Cardiac fibroblast (primary cell): ENCODE results near the gene BBOX1.

Experiments
- DNase-seq, 2 donors: peaks; one replicate each; pipeline versions ENCODE4 v3.0.0 to v3.0.0-alpha.2; 2010; ENCODE audit warnings: low read depth in 2 of 2
- H3K4me3 ChIP-seq, 2 donors: replicated peaks in 1 of 2; 1 replicate in 1 of 2; 2 replicates in 1 of 2; pipeline ENCODE4 v1.5.1; 2011; ENCODE audit warnings: low read depth in 2 of 2, low read length in 2 of 2, mild to moderate bottlenecking in 2 of 2, moderate library complexity in 1 of 2
- CTCF ChIP-seq: IDR thresholded peaks from one replicate; pipeline ENCODE4 v1.5.1; 2011; ENCODE audit warnings: low read depth, mild to moderate bottlenecking, low read length, inconsistent platforms

The BBOX1 gene

GRCh38 chr11:27158456-27159334, 118.1 kb downstream of the BBOX1 start:
- peak; percentile 82 for TF ChIP-seq CTCF
- DNase-seq: peak; percentile 88 to 93
- no peak overlapping the region for H3K4me3 ChIP-seq

DNA sequence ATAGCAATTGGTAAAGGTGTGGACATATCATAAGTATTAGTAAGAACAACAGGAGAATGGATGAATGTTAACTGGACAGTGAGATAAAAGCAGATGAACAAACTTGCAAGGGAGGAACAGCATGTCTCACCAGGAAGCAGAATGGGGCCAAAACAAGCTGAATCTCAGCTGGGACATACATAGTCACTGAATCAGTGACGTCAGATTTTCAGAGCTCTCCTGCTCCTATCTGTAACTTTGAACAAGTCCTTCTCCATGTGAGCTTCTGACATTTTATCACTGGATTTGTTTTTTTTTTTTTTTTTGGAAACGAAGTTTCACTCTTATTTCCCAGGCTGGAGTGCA, 118.7 kb downstream of the BBOX1 start:
- no peak overlapping the region for H3K4me3 ChIP-seq
- DNase-seq: peak; percentile 63 to 96
- no peak for TF ChIP-seq CTCF

DNA sequence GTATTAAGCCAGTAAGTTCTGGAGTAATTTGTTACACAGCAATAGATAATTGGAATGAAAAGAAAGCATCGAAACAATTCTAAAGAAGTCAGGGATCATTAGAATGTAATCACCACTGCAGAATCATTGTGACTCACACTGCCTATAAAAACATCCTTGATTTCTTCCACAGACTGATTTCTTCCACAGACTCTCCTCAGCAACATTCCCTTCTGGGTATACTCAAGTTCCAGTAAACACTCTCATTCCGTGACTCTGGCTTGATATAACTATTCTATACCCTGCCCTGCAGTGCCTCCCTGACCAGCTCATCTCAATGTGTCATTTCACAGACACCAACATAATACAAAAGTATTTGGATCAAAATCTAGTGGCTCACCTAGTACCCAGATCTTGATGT, 120.5 kb downstream of the BBOX1 start:
- TF ChIP-seq CTCF: no peak
- DNase-seq: peak in 1 of 2 donors; percentile 67
- H3K4me3 ChIP-seq: no peak overlapping the region

- no peak for TF ChIP-seq CTCF
- DNase-seq: no peak
- no peak overlapping the region for H3K4me3 ChIP-seq
Observed at GRCh38 chr11:27162237-27162636, 121.6 kb downstream of the BBOX1 start.

GRCh38 chr11:27166130-27166529, 125.5 kb downstream of the BBOX1 start:
- no peak for TF ChIP-seq CTCF
- no peak for DNase-seq
- H3K4me3 ChIP-seq: no peak overlapping the region

GRCh38 chr11:27171376-27171958, 130.9 kb downstream of the BBOX1 start:
- peak in 1 of 2 donors; percentile 25 for DNase-seq
- no peak overlapping the region for H3K4me3 ChIP-seq
- no peak for TF ChIP-seq CTCF
